Nephron progenitor cell (in vitro differentiated cells): ENCODE results near the gene BCAR3.

Experiments
- DNase-seq: peaks from one replicate; pipeline ENCODE4 v3.0.0; 2021
- H3K27ac Mint-ChIP-seq: 2 replicates; pipeline ENCODE4 v1.8.0; 2021; ENCODE audit warnings: mild to moderate bottlenecking, moderate library complexity, mixed read lengths
- H3K27me3 Mint-ChIP-seq: 2 replicates; pipeline ENCODE4 v1.8.0; 2021; ENCODE audit warnings: mild to moderate bottlenecking, low read depth, mixed read lengths; ENCODE audit not compliant: poor library complexity
- H3K36me3 Mint-ChIP-seq: 2 replicates; pipeline ENCODE4 v1.8.0; 2021; ENCODE audit warnings: low read depth, mixed read lengths
- H3K4me1 Mint-ChIP-seq: 2 replicates; pipeline ENCODE4 v1.8.0; 2021; ENCODE audit warnings: mixed read lengths
- H3K4me3 Mint-ChIP-seq: 2 replicates; pipeline ENCODE4 v1.8.0; 2021; ENCODE audit warnings: mild to moderate bottlenecking, moderate library complexity, mixed read lengths
- H3K9me3 Mint-ChIP-seq: 2 replicates; pipeline ENCODE4 v1.8.0; 2021; ENCODE audit warnings: mild to moderate bottlenecking, moderate library complexity, mixed read lengths
- TF ChIP-seq, protein P1 (sequence below): fragments of 200-600 bp; sonication (generic); IDR thresholded peaks from 2 replicates; pipeline ENCODE4 v1.5.0; 2021; ENCODE audit warnings: antibody characterized with exemption

BCAR3 gene

DNA sequence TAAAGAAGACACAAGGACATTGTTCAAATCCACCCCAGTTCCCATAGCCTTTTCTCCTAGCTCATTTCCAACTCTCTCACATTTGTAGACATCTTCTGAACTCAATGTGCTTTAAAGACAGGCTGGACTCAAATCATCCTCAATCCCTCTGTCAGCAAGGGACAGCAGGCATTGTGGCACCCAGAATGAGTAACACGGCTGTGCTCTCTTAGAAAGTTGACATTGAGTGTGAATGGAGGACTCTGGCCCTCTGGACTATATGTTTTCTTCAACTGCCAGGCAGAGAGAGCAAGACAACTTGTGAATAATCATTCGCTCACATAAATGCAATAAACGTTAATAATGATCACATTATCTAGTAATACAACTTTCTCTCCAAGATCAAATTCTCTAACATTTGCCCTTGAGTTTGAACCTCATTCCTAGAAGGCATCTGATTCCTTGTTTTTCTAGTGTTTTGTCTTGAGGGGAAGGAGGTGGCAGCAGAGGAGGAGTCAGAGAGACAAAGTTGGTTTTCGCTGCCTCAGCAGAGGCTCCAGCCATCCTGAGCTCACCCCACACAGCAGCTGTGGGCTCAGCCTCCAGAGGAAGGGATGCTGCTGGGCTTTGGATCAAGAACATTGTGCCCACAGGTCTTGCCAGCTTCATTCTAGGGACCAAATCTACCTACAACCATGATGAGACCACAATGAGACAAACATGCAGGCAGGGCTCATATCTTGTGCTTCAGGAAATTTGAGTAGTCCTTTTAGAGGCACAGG lies 85.1 kb downstream of the BCAR3 start:
- H3K27ac Mint-ChIP-seq = no peak overlapping the region
- no peak overlapping the region for H3K4me3 Mint-ChIP-seq
- H3K4me1 Mint-ChIP-seq = peaks cover 47% of the 10 kb centered on the region
- peaks cover 2% of the 10 kb centered on the region for H3K9me3 Mint-ChIP-seq
- peaks cover 5% of the 10 kb centered on the region for H3K27me3 Mint-ChIP-seq
- DNase-seq = no peak
- peaks cover 2% of the 10 kb centered on the region for H3K36me3 Mint-ChIP-seq
- TF ChIP-seq, protein P1, sequence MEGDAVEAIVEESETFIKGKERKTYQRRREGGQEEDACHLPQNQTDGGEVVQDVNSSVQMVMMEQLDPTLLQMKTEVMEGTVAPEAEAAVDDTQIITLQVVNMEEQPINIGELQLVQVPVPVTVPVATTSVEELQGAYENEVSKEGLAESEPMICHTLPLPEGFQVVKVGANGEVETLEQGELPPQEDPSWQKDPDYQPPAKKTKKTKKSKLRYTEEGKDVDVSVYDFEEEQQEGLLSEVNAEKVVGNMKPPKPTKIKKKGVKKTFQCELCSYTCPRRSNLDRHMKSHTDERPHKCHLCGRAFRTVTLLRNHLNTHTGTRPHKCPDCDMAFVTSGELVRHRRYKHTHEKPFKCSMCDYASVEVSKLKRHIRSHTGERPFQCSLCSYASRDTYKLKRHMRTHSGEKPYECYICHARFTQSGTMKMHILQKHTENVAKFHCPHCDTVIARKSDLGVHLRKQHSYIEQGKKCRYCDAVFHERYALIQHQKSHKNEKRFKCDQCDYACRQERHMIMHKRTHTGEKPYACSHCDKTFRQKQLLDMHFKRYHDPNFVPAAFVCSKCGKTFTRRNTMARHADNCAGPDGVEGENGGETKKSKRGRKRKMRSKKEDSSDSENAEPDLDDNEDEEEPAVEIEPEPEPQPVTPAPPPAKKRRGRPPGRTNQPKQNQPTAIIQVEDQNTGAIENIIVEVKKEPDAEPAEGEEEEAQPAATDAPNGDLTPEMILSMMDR = no peak

DNA sequence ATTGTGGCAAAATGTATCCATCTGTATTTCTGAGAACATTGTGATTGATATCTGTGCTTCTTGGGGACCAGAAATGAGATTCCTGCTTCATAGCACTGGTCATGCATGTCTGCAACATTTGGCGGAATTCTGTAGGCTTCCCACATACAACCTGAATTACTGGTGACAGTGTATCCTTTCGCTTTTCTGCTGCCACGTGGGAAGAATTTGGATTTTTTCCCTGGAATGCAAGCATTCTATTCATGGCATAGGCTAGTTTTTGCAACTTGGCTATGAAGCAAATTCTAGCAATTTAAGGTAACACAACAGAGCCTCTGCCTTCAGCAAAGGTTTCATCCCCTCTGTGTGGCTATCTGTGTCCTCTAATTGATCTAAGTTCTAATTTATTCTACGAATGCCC lies 85.9 kb downstream of the BCAR3 start:
- Mint-ChIP-seq H3K36me3 (peaks cover under 1% of the 10 kb centered on the region), H3K27ac (no peak overlapping the region), H3K4me3 (no peak overlapping the region), H3K27me3 (peaks cover 5% of the 10 kb centered on the region), H3K9me3 (no peaks in the 10 kb centered on the region), H3K4me1 (peaks cover 52% of the 10 kb centered on the region)
- TF ChIP-seq, protein P1 = no peak
- DNase-seq = no peak

- no peak overlapping the region for H3K27ac Mint-ChIP-seq
- peaks cover 6% of the 10 kb centered on the region for H3K36me3 Mint-ChIP-seq
- peaks cover 5% of the 10 kb centered on the region for H3K27me3 Mint-ChIP-seq
- H3K4me3 Mint-ChIP-seq = no peak overlapping the region
- DNase-seq = no peak
- peaks cover 55% of the 10 kb centered on the region for H3K4me1 Mint-ChIP-seq
- TF ChIP-seq, protein P1 = no peak
- no peaks in the 10 kb centered on the region for H3K9me3 Mint-ChIP-seq
Observed at GRCh38 chr1:93595266-93595665, 86.4 kb downstream of the BCAR3 start.

DNA sequence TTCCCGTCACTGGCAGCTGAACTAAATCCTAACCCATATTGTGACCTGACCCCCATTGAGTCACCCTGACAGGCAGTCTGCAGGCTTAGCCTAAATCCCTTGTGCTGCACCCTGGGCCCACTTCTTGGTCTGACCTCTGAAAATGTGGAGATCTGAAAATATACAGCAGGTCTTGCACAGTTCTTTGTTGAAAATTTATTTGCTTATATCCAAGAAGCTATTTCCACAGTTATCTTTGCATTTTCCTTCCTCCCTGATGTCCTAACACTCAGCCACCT lies 87.1 kb downstream of the BCAR3 start:
- DNase-seq = no peak
- TF ChIP-seq, protein P1 = no peak
- Mint-ChIP-seq H3K27ac (no peak overlapping the region), H3K36me3 (peaks cover 10% of the 10 kb centered on the region), H3K9me3 (no peaks in the 10 kb centered on the region), H3K4me1 (peaks cover 48% of the 10 kb centered on the region), H3K4me3 (no peak overlapping the region), H3K27me3 (peaks cover 5% of the 10 kb centered on the region)

- Mint-ChIP-seq H3K4me3 (no peak overlapping the region), H3K36me3 (peaks cover 16% of the 10 kb centered on the region), H3K4me1 (peaks cover 48% of the 10 kb centered on the region), H3K27me3 (peaks cover 5% of the 10 kb centered on the region), H3K27ac (no peak overlapping the region), H3K9me3 (no peaks in the 10 kb centered on the region)
- TF ChIP-seq, protein P1 = no peak
- DNase-seq = no peak
Observed at GRCh38 chr1:93593854-93594602, 87.6 kb downstream of the BCAR3 start.

DNA sequence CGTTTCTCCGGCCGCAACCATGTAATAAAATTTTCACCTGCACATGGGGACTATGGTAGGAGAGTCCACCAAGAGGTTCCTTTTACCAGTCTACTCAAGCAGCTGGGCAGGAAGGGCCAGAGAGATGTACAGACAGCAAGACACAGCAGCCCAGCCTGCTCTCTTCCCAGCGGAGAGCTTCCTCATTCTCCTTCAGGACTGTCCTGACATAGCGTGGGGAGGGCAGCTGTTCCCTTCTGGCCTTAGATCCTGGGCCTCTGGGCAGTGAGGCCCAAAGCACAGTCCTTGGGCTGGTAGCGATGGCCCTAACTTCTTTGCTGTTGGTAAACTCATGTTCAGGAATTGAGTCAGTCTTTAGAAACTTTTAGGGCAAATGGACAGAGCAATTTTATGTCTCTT lies 89.1 kb downstream of the BCAR3 start:
- DNase-seq = no peak
- Mint-ChIP-seq H3K4me3 (no peak overlapping the region), H3K27ac (peak overlapping the region; percentile 69), H3K36me3 (peaks cover 30% of the 10 kb centered on the region), H3K9me3 (no peaks in the 10 kb centered on the region), H3K27me3 (peaks cover under 1% of the 10 kb centered on the region), H3K4me1 (peaks cover 48% of the 10 kb centered on the region)
- TF ChIP-seq, protein P1 = no peak
